Brain microvascular endothelial cell (primary cell): ENCODE data around the gene BARX1.
"Not testable (repeated sequence)": the region's sequence is repeated elsewhere in the genome, so short reads cannot be mapped to it uniquely, and the experiment has no call there.

Source experiments
- DNase-seq: peaks from one replicate; pipeline ENCODE4 v3.0.0-alpha.2; 2020
- H3K27ac ChIP-seq: fragments of 250-450 bp; sonication (Bioruptor Pico); 2 replicates; pipeline ENCODE4 v1.5.1; 2020; ENCODE audit warnings: mild to moderate bottlenecking, moderate library complexity
- H3K27me3 ChIP-seq: fragments of 250-450 bp; sonication (Bioruptor Pico); replicated peaks from 2 replicates; pipeline ENCODE4 v1.5.1; 2020; ENCODE audit warnings: mild to moderate bottlenecking
- H3K36me3 ChIP-seq: fragments of 250-450 bp; sonication (Bioruptor Pico); replicated peaks from 2 replicates; pipeline ENCODE4 v1.5.1; 2020; ENCODE audit warnings: mild to moderate bottlenecking
- H3K4me3 ChIP-seq: 2 replicates; pipeline ENCODE4 v1.5.1; 2011; ENCODE audit warnings: low read depth, mild to moderate bottlenecking, control low read depth, low read length, moderate library complexity
- in situ Hi-C: cut with HindIII; loops from 2 replicates; pipeline ENCODE4 v1.10.0; 2017; ENCODE audit warnings: low sequenced_read_pairs, low pct_ligation_motif_present
- TF ChIP-seq, protein P1 (sequence below): IDR thresholded peaks from 2 replicates; pipeline ENCODE4 v1.5.1; 2011; ENCODE audit warnings: low read depth, mild to moderate bottlenecking, moderate library complexity, low read length, control low read depth, inconsistent platforms; ENCODE audit errors: missing control alignments

The BARX1 gene

DNA sequence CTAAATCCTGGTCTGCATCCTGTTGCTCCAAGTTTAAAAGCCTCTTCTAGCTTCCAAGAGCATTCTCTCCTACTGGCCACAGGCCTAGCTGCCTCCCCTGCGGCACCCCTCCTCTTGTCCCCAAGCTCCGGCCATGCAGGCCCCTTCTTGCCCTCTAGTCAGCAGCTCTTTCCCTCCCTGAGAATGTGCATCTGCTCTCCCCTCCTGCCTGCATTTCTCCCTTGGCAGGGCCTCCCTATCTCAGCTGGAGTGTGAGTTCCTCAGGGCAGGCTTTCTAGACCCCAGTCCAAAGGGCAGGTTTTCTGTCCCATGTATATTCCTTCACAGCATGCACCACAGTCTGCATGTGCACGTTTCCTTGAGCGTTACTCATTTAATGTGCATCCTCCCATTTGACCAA is 24.6 kb upstream of the BARX1 start:
- Histone ChIP-seq H3K27me3 (no peaks in the 10 kb centered on the region), H3K27ac (no peak overlapping the region), H3K4me3 (no peak overlapping the region), H3K36me3 (no peaks in the 10 kb centered on the region)
- DNase-seq: no peak
- in situ Hi-C loops: no loop called here
- TF ChIP-seq, protein P1, sequence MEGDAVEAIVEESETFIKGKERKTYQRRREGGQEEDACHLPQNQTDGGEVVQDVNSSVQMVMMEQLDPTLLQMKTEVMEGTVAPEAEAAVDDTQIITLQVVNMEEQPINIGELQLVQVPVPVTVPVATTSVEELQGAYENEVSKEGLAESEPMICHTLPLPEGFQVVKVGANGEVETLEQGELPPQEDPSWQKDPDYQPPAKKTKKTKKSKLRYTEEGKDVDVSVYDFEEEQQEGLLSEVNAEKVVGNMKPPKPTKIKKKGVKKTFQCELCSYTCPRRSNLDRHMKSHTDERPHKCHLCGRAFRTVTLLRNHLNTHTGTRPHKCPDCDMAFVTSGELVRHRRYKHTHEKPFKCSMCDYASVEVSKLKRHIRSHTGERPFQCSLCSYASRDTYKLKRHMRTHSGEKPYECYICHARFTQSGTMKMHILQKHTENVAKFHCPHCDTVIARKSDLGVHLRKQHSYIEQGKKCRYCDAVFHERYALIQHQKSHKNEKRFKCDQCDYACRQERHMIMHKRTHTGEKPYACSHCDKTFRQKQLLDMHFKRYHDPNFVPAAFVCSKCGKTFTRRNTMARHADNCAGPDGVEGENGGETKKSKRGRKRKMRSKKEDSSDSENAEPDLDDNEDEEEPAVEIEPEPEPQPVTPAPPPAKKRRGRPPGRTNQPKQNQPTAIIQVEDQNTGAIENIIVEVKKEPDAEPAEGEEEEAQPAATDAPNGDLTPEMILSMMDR: no peak

DNA sequence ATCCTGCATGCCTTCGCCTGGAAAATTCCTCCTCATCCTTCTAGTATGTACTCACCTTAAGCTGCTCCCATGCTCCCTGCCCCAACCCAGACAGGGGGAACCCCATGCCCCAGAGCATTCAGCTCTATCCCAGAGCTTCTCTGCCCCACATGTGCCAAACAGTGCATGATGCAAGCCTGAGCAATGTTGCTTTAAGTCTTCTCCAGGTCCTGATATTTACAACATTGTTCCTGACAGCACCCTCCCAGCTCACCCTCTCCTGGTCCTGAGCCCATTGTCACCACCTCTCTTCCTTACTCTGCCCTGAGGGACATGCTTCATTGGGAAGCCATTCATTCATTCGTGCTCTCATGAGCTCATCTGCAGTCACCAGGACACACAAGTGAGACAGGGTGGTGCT is 23.4 kb upstream of the BARX1 start:
- in situ Hi-C loops: no loop called here
- no peak for DNase-seq
- no peak overlapping the region for H3K4me3 ChIP-seq
- no peaks in the 10 kb centered on the region for H3K36me3 ChIP-seq
- H3K27me3 ChIP-seq: no peaks in the 10 kb centered on the region
- TF ChIP-seq, protein P1: no peak
- no peak overlapping the region for H3K27ac ChIP-seq

DNA sequence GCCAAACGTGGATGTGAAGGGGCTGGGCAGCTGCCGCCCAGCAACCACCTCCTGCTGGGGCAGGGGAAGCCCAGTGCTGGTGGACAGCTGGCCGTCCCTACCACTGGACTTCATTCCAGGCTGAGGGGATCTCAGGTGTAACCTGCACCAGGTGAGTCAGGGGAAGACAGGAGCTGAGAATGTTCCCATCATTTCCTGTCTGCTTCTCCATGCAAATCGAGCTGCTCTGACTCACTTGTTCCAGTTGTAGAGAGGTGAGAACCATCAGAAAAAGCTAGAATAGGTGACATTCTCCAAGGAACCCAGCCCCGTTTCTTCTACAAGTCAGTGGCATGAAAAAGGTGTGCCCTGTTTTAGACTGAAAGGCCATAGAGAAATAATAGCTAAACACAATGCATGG is 21.8 kb upstream of the BARX1 start:
- in situ Hi-C loops: no loop called here
- no peak overlapping the region for H3K4me3 ChIP-seq
- no peak for DNase-seq
- TF ChIP-seq, protein P1: no peak
- H3K27me3 ChIP-seq: no peaks in the 10 kb centered on the region
- H3K27ac ChIP-seq: no peak overlapping the region
- no peaks in the 10 kb centered on the region for H3K36me3 ChIP-seq

DNA sequence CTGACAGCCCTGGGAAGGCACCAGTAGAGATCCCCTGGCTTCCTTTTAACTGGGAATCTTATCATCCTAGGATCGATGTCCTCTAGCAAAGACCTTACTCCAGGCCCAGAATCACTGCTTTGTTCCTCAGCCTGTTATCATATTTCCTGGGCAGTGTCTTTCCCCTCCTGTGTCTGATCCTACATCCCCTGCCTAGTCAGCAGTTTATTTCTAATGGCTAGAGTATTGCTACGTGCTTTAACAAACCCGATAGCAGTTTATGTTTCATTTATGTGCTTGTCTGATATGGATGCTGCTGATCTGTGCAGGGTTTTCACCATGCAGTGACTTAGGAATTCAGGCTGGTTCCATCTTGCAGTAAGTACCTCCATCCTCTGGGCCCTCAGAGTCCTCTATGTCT is 20.9 kb upstream of the BARX1 start:
- Histone ChIP-seq H3K27ac (no peak overlapping the region), H3K4me3 (no peak overlapping the region), H3K36me3 (no peaks in the 10 kb centered on the region), H3K27me3 (no peaks in the 10 kb centered on the region)
- in situ Hi-C loops: no loop called here
- no peak for DNase-seq
- TF ChIP-seq, protein P1: no peak

GRCh38 chr9:93975262-93975661 is 20.1 kb upstream of the BARX1 start:
- H3K4me3 ChIP-seq: no peak overlapping the region
- TF ChIP-seq, protein P1: no peak
- in situ Hi-C loops: no loop called here
- no peak for DNase-seq
- no peak overlapping the region for H3K27ac ChIP-seq
- no peaks in the 10 kb centered on the region for H3K36me3 ChIP-seq
- no peaks in the 10 kb centered on the region for H3K27me3 ChIP-seq

DNA sequence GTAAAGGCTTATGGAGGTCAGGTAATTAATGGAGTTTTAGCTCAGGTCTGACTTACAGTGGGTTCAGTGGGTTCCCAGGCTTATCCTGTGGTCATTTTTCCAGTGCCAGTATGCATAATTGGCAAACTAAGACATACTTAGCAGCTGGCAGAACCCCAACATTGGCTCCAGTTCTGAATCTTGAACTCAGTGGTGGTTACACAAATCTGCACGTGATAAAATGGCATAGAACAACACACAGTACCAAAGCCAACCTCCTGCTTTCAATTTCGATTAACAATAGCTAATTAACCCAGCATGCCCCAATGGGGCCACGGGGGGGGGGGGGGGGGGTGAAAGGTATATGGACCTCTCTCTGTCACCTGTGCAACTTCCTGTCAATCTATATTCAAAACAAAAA is 19.0 kb upstream of the BARX1 start:
- Histone ChIP-seq H3K27me3 (no peaks in the 10 kb centered on the region), H3K36me3 (no peaks in the 10 kb centered on the region), H3K4me3 (no peak overlapping the region), H3K27ac (no peak overlapping the region)
- in situ Hi-C loops: no loop called here
- DNase-seq: no peak
- TF ChIP-seq, protein P1: no peak

GRCh38 chr9:93972655-93973054 is 17.5 kb upstream of the BARX1 start:
- H3K27ac ChIP-seq, H3K36me3 ChIP-seq, DNase-seq, H3K4me3 ChIP-seq, in situ Hi-C loops, H3K27me3 ChIP-seq: not testable (repeated sequence)
